ENCODE results near the gene IL22.

DNA sequence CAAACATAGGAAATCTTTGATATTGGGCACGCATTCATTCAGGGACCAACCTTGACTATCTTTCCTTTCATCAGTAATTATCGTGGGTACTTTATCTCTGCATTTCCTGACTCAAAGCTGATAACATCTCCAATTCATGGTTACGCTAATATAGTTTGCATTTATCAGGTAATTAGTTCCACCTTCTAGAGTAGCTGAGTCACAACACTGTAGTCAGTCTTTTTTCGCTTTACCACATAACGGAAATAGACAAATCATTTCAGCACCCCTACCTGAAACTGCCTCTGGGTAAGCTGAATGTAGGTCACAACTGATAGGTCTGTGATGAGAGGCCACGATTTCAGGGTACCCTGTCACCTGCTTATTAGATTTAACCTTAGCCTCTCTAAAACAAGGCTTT, 36.7 kb upstream of the IL22 start:
- TF ChIP-seq CTCF (IDR thresholded peaks at IDR 0.05 in 2 of 3, conservative IDR thresholded peaks at IDR 0.05 in 1 of 3; ENCODE audit: borderline replicate concordance in 1 of 3, insufficient read depth in 1 of 3, low read depth in 2 of 3, low read length in 2 of 3) = no peak
- no peak for TF ChIP-seq POLR2A (IDR thresholded peaks at IDR 0.05; ENCODE audit: borderline replicate concordance, extremely low read depth, insufficient read depth, insufficient read length)
- TF ChIP-seq SP1 (IDR thresholded peaks at IDR 0.05; ENCODE audit: low read depth) = no peak
- no peak for TF ChIP-seq REST (IDR thresholded peaks at IDR 0.05; ENCODE audit: low read depth)
- TF ChIP-seq ZBTB33 (IDR thresholded peaks at IDR 0.05; ENCODE audit: extremely low read depth, insufficient replicate concordance, low read length) = no peak
- no peak for TF ChIP-seq SIN3A (IDR thresholded peaks at IDR 0.05; ENCODE audit: low read depth)
- no peak for TF ChIP-seq RAD21 (IDR thresholded peaks at IDR 0.05; ENCODE audit: low read depth)
- TF ChIP-seq EZH2 (IDR thresholded peaks at IDR 0.05) = no peak
- no peak for TF ChIP-seq CBX3 (IDR thresholded peaks at IDR 0.05; ENCODE audit: low read depth)
- no peak for TF ChIP-seq ELF1 (IDR thresholded peaks at IDR 0.05; ENCODE audit: borderline replicate concordance, low read depth)
- no peak for TF ChIP-seq CEBPB (IDR thresholded peaks at IDR 0.05; ENCODE audit: low read depth)
- TF ChIP-seq, protein P1, sequence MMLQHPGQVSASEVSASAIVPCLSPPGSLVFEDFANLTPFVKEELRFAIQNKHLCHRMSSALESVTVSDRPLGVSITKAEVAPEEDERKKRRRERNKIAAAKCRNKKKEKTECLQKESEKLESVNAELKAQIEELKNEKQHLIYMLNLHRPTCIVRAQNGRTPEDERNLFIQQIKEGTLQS (IDR thresholded peaks at IDR 0.05) = no peak
